ENCODE data around the gene PPARD. TPM values are rescaled to one million over a fixed set of nuclear protein-coding genes. Genes with fewer than 3 reads are reported as not detected.

Gene PPARD
- total RNA-seq, 2 donors from 2014 or later: 11.0 to 14.8 TPM

GRCh38 chr6:35473075-35473849 lies 130.9 kb downstream of the PPARD start:
- peaks cover 59% of the 10 kb centered on the region for H3K36me3 ChIP-seq
- DNase-seq (ENCODE audit: low spot score): no peak
- H3K4me3 ChIP-seq: no peak overlapping the region
- no peak overlapping the region for H3K27ac ChIP-seq
- no peaks in the 10 kb centered on the region for H3K27me3 ChIP-seq
- TF ChIP-seq CTCF (IDR thresholded peaks at IDR 0.05): no peak
- no peaks in the 10 kb centered on the region for H3K9me3 ChIP-seq
- H3K4me1 ChIP-seq: peaks cover 0 to 26% of the 10 kb centered on the region in 2 donors

GRCh38 chr6:35473850-35474130 lies 131.4 kb downstream of the PPARD start:
- H3K27me3 ChIP-seq: no peaks in the 10 kb centered on the region
- no peak overlapping the region for H3K4me3 ChIP-seq
- H3K36me3 ChIP-seq: peaks cover 62% of the 10 kb centered on the region
- no peaks in the 10 kb centered on the region for H3K9me3 ChIP-seq
- peaks cover 0 to 26% of the 10 kb centered on the region in 2 donors for H3K4me1 ChIP-seq
- no peak for TF ChIP-seq CTCF (IDR thresholded peaks at IDR 0.05)
- no peak for DNase-seq (ENCODE audit: low spot score)
- H3K27ac ChIP-seq: no peak overlapping the region

GRCh38 chr6:35474131-35474941 lies 132.0 kb downstream of the PPARD start:
- no peak overlapping the region for H3K27ac ChIP-seq

GRCh38 chr6:35474942-35475570 lies 132.7 kb downstream of the PPARD start:
- Histone ChIP-seq H3K4me1 (peaks cover 0 to 15% of the 10 kb centered on the region in 2 donors), H3K9me3 (no peaks in the 10 kb centered on the region), H3K27ac (no peak overlapping the region), H3K27me3 (no peaks in the 10 kb centered on the region), H3K36me3 (peaks cover 68% of the 10 kb centered on the region), H3K4me3 (no peak overlapping the region)
- TF ChIP-seq CTCF (IDR thresholded peaks at IDR 0.05): no peak
- DNase-seq (ENCODE audit: low spot score): no peak

More at GRCh38 chr6:35474131-35474941, 132.0 kb downstream of the PPARD start:
- H3K4me1 ChIP-seq: peaks cover 0 to 23% of the 10 kb centered on the region in 2 donors
- H3K9me3 ChIP-seq: no peaks in the 10 kb centered on the region
- H3K27me3 ChIP-seq: no peaks in the 10 kb centered on the region
- H3K4me3 ChIP-seq: no peak overlapping the region
- peaks cover 66% of the 10 kb centered on the region for H3K36me3 ChIP-seq
- DNase-seq (ENCODE audit: low spot score): no peak
- TF ChIP-seq CTCF (IDR thresholded peaks at IDR 0.05): no peak

- peaks cover 65% of the 10 kb centered on the region for H3K36me3 ChIP-seq
Measured at GRCh38 chr6:35475573-35475972, 133.2 kb downstream of the PPARD start.

More at GRCh38 chr6:35475573-35475972, 133.2 kb downstream of the PPARD start:
- Histone ChIP-seq H3K4me1 (peaks cover 0 to 10% of the 10 kb centered on the region in 2 donors), H3K9me3 (no peaks in the 10 kb centered on the region), H3K27ac (no peak overlapping the region), H3K27me3 (no peaks in the 10 kb centered on the region), H3K4me3 (no peak overlapping the region)
- TF ChIP-seq CTCF (IDR thresholded peaks at IDR 0.05): no peak
- no peak for DNase-seq (ENCODE audit: low spot score)
